GM21619 (cell line): ENCODE results near the gene COMP.

Experiments used
- ATAC-seq: cut with Tn5 transposase; IDR thresholded peaks from one replicate; pipeline ENCODE4 v1.9.1; 2021; ENCODE audit not compliant: unreplicated experiment

The COMP gene

GRCh38 chr19:18770663-18771327 lies 20.3 kb downstream of the COMP start:
- ATAC-seq, result no peak

- no peak for ATAC-seq
Measured at GRCh38 chr19:18769989-18770528, 21.0 kb downstream of the COMP start.

GRCh38 chr19:18768997-18769891 lies 21.9 kb downstream of the COMP start:
- no peak for ATAC-seq

- ATAC-seq, result no peak
Measured at GRCh38 chr19:18768046-18768771, 22.9 kb downstream of the COMP start.

GRCh38 chr19:18765224-18765623 lies 25.9 kb downstream of the COMP start:
- ATAC-seq, result no peak

GRCh38 chr19:18764591-18765051 lies 26.5 kb downstream of the COMP start:
- ATAC-seq, result no peak

- ATAC-seq, result no peak
Measured at GRCh38 chr19:18763674-18764590, 27.2 kb downstream of the COMP start.

GRCh38 chr19:18762125-18763023 lies 28.7 kb downstream of the COMP start:
- ATAC-seq, result no peak

GRCh38 chr19:18761531-18762110 lies 29.5 kb downstream of the COMP start:
- no peak for ATAC-seq

- ATAC-seq, result no peak
Measured at GRCh38 chr19:18760440-18761383, 30.4 kb downstream of the COMP start.

GRCh38 chr19:18759995-18760426 lies 31.1 kb downstream of the COMP start:
- no peak for ATAC-seq

- ATAC-seq, result no peak
Measured at GRCh38 chr19:18759304-18759994, 31.7 kb downstream of the COMP start.

- no peak for ATAC-seq
Measured at GRCh38 chr19:18756896-18757295, 34.2 kb downstream of the COMP start.

GRCh38 chr19:18754501-18754900 lies 36.6 kb downstream of the COMP start:
- no peak for ATAC-seq

- no peak for ATAC-seq
Measured at GRCh38 chr19:18751571-18751970, 39.5 kb downstream of the COMP start.

- no peak for ATAC-seq
Measured at GRCh38 chr19:18750295-18750970, 40.7 kb downstream of the COMP start.
